PFSK-1 (cell line): Measurements from ENCODE around the gene RPTN.

Source experiments
- FOXP2 ChIP-seq: optimal IDR thresholded peaks from 2 replicates; pipeline ENCODE3; 2011; ENCODE audit warnings: borderline replicate concordance, control low read depth, inconsistent platforms; ENCODE audit not compliant: insufficient read depth; ENCODE audit errors: extremely low read length, extremely low read depth
- POLR2AphosphoS5 ChIP-seq: IDR thresholded peaks from 2 replicates; pipeline ENCODE4 v1.6.1; 2012; ENCODE audit warnings: low read depth, mild to moderate bottlenecking, control low read depth, low read length, moderate library complexity
- SIN3A ChIP-seq: IDR thresholded peaks from 2 replicates; pipeline ENCODE4 v1.6.1; 2012; ENCODE audit warnings: mild to moderate bottlenecking, low read length, moderate library complexity, borderline replicate concordance; ENCODE audit not compliant: insufficient read depth
- TAF1 ChIP-seq: IDR thresholded peaks from 2 replicates; pipeline ENCODE4 v1.6.1; 2012; ENCODE audit warnings: low read length, control low read depth, borderline replicate concordance; ENCODE audit not compliant: insufficient read depth
- TF ChIP-seq, protein P1 (sequence below), 2 experiments: IDR thresholded peaks; 2 replicates each; pipeline versions ENCODE4 v1.6.1 to v1.8.0; 2011 to 2012; ENCODE audit warnings: low read depth in 2 of 2, low read length in 2 of 2, control low read depth in 1 of 2, inconsistent platforms in 1 of 2, mild to moderate bottlenecking in 1 of 2, moderate library complexity in 1 of 2; ENCODE audit not compliant: insufficient read depth in 1 of 2

The RPTN gene

DNA sequence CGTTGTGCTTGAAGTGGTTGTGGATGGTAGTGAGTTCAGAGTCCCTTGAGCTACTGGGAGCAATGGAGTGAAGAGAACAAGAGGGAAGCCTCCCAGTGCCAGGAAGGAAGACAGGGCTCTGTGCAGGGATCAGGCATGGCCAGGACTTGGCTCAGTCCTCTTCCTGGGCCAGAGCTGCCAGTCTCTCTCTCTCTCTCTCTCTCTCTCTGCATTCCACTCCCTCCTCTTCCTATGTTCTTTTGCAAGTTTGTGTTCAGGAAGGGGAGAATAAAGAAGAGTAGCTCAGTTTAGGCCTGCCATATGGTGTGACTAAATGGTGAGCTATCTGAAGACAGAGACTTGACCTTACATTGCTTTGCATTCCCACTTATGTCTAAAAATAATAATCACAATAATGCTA is 20.5 kb upstream of the RPTN start:
- TF ChIP-seq POLR2AphosphoS5 (no peak), FOXP2 (no peak), SIN3A (no peak), TAF1 (no peak)
- TF ChIP-seq, protein P1, sequence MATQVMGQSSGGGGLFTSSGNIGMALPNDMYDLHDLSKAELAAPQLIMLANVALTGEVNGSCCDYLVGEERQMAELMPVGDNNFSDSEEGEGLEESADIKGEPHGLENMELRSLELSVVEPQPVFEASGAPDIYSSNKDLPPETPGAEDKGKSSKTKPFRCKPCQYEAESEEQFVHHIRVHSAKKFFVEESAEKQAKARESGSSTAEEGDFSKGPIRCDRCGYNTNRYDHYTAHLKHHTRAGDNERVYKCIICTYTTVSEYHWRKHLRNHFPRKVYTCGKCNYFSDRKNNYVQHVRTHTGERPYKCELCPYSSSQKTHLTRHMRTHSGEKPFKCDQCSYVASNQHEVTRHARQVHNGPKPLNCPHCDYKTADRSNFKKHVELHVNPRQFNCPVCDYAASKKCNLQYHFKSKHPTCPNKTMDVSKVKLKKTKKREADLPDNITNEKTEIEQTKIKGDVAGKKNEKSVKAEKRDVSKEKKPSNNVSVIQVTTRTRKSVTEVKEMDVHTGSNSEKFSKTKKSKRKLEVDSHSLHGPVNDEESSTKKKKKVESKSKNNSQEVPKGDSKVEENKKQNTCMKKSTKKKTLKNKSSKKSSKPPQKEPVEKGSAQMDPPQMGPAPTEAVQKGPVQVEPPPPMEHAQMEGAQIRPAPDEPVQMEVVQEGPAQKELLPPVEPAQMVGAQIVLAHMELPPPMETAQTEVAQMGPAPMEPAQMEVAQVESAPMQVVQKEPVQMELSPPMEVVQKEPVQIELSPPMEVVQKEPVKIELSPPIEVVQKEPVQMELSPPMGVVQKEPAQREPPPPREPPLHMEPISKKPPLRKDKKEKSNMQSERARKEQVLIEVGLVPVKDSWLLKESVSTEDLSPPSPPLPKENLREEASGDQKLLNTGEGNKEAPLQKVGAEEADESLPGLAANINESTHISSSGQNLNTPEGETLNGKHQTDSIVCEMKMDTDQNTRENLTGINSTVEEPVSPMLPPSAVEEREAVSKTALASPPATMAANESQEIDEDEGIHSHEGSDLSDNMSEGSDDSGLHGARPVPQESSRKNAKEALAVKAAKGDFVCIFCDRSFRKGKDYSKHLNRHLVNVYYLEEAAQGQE (IDR thresholded peaks at IDR 0.05; ENCODE audit: insufficient read depth in 1 of 2, low read depth in 2 of 2, low read length in 2 of 2): no peak

DNA sequence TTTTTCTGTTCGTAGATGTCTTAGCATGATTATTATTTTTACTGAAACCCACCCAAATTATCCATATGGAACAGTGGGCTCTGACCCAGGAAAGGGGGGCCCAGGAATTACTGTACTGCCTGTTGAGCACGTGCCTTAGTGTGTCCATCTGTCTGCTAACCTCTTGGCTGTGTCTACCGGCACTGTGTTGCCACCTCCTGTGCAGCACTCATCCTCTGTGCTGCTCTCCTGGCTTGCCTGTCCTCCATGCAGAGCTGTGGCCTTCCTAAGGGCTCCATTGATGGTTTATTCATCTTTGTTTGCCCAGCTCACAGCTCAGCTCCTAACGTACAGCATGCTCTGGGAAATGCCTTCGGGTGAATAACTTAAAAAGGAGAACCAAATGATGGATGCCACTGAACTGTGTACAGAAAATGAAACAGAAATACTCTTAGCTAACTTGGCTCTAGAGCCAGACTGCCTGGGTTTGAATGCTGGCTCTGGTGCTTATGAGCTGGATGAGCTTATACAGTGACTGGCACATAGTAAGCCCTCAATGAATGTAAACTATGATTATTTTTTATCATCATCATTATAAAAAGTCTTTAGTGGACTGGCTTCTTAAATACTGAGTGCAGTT is 11.4 kb upstream of the RPTN start:
- TF ChIP-seq TAF1: no peak
- no peak for TF ChIP-seq POLR2AphosphoS5
- TF ChIP-seq SIN3A: no peak
- TF ChIP-seq, protein P1 (IDR thresholded peaks at IDR 0.05; ENCODE audit: insufficient read depth in 1 of 2, low read depth in 2 of 2, low read length in 2 of 2): no peak
- no peak for TF ChIP-seq FOXP2

DNA sequence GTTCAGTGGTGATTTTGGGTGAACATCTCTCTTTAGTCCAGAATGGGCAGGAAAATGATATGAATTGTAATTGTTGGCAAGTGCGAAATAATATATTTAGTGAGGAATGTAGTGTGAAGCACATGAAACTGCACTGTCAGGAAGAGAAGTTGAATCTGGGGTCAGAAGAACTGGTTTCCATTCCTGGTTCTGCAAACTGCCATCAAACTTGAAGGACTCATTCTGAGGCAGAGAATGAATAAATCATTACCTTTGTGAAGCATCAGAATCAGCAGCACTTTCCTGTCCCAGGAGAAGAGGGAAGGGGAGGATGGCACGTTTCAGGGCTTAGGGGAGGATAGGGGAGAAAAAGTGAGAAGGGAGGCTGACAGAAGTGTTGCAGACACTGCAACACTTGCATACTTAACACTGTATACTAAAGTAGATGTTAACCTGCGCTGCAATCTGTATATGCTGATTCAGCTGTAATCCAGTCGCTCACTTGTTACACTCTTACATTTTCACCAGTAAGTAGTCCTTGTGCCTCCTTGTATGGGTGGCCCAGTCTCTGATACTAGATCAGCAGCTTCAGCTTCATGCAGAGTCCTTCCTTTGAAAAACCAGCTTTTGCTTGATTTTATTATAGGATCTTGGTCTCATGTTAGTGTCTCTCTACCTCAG is 10.5 kb upstream of the RPTN start:
- TF ChIP-seq TAF1 (no peak), SIN3A (no peak), FOXP2 (no peak), POLR2AphosphoS5 (no peak)
- TF ChIP-seq, protein P1 (IDR thresholded peaks at IDR 0.05; ENCODE audit: insufficient read depth in 1 of 2, low read depth in 2 of 2, low read length in 2 of 2): no peak

DNA sequence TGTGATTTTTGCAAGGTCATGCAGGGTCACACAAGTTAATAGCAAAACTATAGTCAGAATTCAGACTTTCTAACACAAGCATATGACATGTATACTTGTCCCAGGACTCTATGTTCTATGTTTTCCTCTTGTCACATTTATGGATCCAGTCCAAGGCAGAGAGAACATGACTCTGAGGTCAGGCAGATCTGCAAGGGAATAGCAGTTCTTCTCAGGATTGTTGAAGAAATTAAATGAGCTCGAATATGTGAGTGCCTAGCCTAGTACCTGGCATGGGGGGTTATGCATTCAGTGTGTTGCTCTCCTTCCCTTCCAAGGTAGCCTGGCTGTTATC is 9.5 kb upstream of the RPTN start:
- TF ChIP-seq TAF1 (no peak), SIN3A (no peak), POLR2AphosphoS5 (no peak), FOXP2 (no peak)
- TF ChIP-seq, protein P1 (IDR thresholded peaks at IDR 0.05; ENCODE audit: insufficient read depth in 1 of 2, low read depth in 2 of 2, low read length in 2 of 2): no peak
